Endothelial cell (in vitro differentiated cells): ENCODE results near the gene TUBB4A. TPM values are rescaled to one million over a fixed set of nuclear protein-coding genes. Genes with fewer than 3 reads are reported as not detected.

Experiments
- DNase-seq: peaks from one replicate; pipeline ENCODE4 v3.0.0; 2021; ENCODE audit warnings: low spot score
- H3K27ac Mint-ChIP-seq: one replicate; pipeline ENCODE4 v1.8.0; 2021; ENCODE audit warnings: mixed read lengths, inconsistent platforms; ENCODE audit not compliant: unreplicated experiment
- H3K27me3 Mint-ChIP-seq: one replicate; pipeline ENCODE4 v1.8.0; 2021; ENCODE audit warnings: mild to moderate bottlenecking, moderate library complexity, mixed read lengths, inconsistent platforms; ENCODE audit not compliant: unreplicated experiment
- H3K36me3 Mint-ChIP-seq: one replicate; pipeline ENCODE4 v1.8.0; 2021; ENCODE audit warnings: mild to moderate bottlenecking, low read depth, mixed read lengths, inconsistent platforms; ENCODE audit not compliant: unreplicated experiment
- H3K4me1 Mint-ChIP-seq: one replicate; pipeline ENCODE4 v1.8.0; 2021; ENCODE audit warnings: mild to moderate bottlenecking, mixed read lengths, inconsistent platforms; ENCODE audit not compliant: unreplicated experiment
- H3K4me3 Mint-ChIP-seq: one replicate; pipeline ENCODE4 v1.8.0; 2021; ENCODE audit warnings: mild to moderate bottlenecking, mixed read lengths, inconsistent platforms; ENCODE audit not compliant: unreplicated experiment
- H3K9me3 Mint-ChIP-seq: one replicate; pipeline ENCODE4 v1.8.0; 2021; ENCODE audit warnings: mixed read lengths, inconsistent platforms; ENCODE audit not compliant: unreplicated experiment
- total RNA-seq: library from RNA; stranded (reverse); fragmentation: NEBNext Ultra II Directional; extraction: Animal tissue kit (Norgen Biotek cat#: 25700); gene quantifications from one replicate; pipeline ENCODE4 v1.2.1, GENCODE V29; 2021; ENCODE audit not compliant: unreplicated experiment
- TF ChIP-seq, protein P1 (sequence below): fragments of 200-600 bp; sonication (generic); IDR thresholded peaks from one replicate; pipeline ENCODE4 v1.5.0; 2021; ENCODE audit warnings: antibody characterized with exemption; ENCODE audit not compliant: unreplicated experiment

The TUBB4A gene
- total RNA-seq, 1 donor from 2014 or later: 0.21 TPM

DNA sequence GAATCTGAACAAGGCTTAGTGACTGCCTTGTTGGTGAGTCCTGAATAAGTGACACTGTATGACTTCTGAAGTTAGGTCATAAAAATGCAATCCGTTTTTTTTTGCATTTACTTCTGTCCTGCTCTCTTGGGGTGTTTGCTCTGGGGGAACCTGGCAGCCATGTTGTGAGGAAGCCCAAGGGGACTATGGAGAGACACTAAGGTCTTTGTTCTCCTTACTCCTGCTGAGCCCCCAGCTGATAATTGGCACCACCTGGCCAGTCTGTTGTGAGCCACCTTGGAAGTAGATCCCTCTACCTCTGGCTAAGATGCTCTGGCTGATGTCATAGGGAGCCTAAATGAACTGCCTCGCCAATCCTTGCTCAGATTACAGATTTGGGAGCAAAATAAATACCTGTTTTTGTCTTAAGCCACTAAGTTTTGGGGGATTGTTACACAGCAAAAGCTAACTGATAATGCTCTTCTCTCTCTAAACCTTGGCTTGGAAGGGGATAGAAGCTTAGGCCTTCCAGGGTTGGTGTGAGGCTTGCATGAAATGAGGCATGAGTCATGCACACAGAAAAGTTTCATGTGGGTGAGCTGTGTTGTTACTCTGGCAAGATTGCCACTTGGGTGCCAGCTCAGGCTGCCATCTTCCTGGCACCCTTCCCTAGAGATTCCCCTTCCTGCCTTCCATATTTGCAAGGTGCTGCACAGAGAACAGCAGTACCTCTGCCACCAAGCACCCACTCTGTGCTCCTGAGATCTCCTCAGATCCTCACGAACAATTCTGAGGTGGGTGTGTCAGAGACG lies 10.1 kb downstream of the TUBB4A start:
- no peak overlapping the region for H3K27ac Mint-ChIP-seq
- DNase-seq: no peak
- H3K36me3 Mint-ChIP-seq: no peaks in the 10 kb centered on the region
- TF ChIP-seq, protein P1, sequence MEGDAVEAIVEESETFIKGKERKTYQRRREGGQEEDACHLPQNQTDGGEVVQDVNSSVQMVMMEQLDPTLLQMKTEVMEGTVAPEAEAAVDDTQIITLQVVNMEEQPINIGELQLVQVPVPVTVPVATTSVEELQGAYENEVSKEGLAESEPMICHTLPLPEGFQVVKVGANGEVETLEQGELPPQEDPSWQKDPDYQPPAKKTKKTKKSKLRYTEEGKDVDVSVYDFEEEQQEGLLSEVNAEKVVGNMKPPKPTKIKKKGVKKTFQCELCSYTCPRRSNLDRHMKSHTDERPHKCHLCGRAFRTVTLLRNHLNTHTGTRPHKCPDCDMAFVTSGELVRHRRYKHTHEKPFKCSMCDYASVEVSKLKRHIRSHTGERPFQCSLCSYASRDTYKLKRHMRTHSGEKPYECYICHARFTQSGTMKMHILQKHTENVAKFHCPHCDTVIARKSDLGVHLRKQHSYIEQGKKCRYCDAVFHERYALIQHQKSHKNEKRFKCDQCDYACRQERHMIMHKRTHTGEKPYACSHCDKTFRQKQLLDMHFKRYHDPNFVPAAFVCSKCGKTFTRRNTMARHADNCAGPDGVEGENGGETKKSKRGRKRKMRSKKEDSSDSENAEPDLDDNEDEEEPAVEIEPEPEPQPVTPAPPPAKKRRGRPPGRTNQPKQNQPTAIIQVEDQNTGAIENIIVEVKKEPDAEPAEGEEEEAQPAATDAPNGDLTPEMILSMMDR: no peak
- H3K9me3 Mint-ChIP-seq: no peaks in the 10 kb centered on the region
- peaks cover 7% of the 10 kb centered on the region for H3K27me3 Mint-ChIP-seq
- no peaks in the 10 kb centered on the region for H3K4me1 Mint-ChIP-seq
- no peak overlapping the region for H3K4me3 Mint-ChIP-seq

DNA sequence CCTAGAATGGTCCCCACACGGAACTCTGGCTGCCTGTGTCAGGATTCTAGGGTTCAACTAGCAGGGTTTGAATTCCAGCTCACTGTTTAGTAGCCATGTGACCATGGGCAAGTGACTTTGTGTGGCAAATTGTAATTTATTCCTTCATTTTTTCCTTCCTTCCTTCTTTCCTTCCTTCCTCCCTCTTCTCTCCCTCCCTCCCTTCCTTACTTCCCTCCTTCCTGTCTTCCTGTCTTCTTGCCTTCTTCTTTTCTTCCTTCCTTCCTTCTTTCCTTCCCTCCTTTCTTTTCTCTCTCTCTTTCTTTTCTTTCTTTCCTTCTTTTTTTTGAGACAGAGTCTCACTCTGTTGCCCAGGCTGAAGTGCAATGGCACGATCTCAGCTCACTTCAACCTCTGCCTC lies 12.0 kb downstream of the TUBB4A start:
- Mint-ChIP-seq H3K4me3 (no peak overlapping the region), H3K27me3 (peaks cover 7% of the 10 kb centered on the region), H3K36me3 (no peaks in the 10 kb centered on the region), H3K9me3 (no peaks in the 10 kb centered on the region), H3K27ac (no peak overlapping the region), H3K4me1 (no peaks in the 10 kb centered on the region)
- TF ChIP-seq, protein P1: no peak
- DNase-seq: no peak

DNA sequence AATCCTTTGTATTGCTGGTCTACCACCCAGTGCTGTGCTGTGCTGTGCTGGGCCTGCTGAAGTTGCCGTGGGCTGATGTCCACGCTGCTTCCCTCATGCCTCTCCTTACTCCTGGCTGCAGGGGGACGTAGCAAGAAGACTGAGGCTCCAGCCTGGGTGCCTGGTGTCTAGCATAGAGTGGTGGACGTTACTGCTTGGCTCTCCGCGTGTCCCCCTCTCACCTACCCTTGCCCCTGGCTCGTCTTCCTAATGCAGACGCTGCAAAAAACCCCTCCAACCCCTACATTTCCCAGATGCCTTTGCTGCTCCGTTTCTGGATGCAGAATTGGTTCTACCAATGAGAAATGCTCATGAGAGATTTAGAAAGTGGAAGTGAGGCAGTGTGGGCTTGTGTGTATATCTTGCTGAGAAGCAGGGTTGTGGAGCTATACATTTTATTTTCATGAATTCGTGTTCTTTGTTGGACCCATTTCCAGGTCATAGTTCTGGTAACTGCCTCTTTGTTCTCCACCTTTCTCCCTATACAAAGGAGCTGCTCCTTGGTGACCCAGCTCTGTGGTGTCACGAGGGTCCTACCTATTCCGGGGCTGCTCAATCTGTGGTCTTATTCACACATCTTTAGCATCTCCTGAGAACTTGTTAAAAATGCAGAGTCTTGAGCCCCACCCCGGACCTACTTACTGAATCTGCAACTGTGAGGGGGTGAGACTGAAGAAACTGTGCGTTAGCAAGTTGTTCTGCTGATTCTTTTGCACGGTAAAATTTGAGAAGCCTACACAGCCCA lies 12.6 kb downstream of the TUBB4A start:
- no peak overlapping the region for H3K27ac Mint-ChIP-seq
- DNase-seq: no peak
- H3K4me3 Mint-ChIP-seq: no peak overlapping the region
- no peaks in the 10 kb centered on the region for H3K4me1 Mint-ChIP-seq
- no peaks in the 10 kb centered on the region for H3K36me3 Mint-ChIP-seq
- TF ChIP-seq, protein P1: no peak
- peaks cover 5% of the 10 kb centered on the region for H3K27me3 Mint-ChIP-seq
- no peaks in the 10 kb centered on the region for H3K9me3 Mint-ChIP-seq

DNA sequence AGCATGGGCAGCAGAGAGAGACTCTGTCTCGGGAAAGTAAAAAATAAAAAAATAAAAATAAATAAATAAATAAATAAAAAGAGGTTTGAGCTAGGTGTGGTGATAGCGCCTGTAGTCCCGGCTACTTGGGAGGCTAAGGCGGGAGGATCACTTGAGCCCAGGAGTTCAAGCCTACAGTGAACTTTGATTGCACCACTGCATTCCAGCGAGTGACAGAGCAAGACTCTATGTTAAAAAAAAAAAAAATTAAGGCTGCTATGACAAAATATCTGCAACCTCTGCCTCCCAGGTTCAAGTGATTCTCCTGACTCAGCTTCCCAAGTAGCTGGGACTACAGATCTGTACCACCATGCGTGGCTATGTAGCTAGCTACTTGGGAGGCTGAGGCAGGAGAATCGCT lies 17.3 kb downstream of the TUBB4A start:
- TF ChIP-seq, protein P1: no peak
- Mint-ChIP-seq H3K4me1 (peaks cover 4% of the 10 kb centered on the region), H3K4me3 (no peak overlapping the region), H3K9me3 (no peaks in the 10 kb centered on the region), H3K27ac (no peak overlapping the region), H3K27me3 (peaks cover 3% of the 10 kb centered on the region), H3K36me3 (no peaks in the 10 kb centered on the region)
- DNase-seq: no peak

DNA sequence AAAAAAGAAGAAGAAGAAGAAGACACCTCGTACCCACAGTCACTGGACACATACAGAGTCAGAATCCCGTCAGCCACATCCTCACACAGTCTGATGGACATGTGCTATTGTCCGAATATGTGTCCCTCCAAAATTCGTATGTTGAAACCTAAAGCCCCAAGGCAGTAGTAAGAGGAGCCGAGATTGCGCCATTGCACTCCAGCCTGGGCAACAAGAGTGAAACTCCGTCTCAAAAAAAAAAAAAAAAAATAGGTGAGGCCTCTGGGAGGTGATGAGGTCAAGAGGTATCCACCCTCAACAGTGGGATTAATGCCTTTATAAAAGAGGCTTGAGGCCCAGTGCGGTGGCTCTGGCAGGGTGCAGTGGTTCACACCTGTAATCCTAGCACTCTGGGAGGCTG lies 17.9 kb downstream of the TUBB4A start:
- Mint-ChIP-seq H3K4me1 (peaks cover 4% of the 10 kb centered on the region), H3K27ac (no peak overlapping the region), H3K27me3 (peaks cover 3% of the 10 kb centered on the region), H3K36me3 (no peaks in the 10 kb centered on the region), H3K9me3 (no peaks in the 10 kb centered on the region), H3K4me3 (no peak overlapping the region)
- TF ChIP-seq, protein P1: no peak
- DNase-seq: no peak
